ENCODE results near the gene FIGLA.

Gene FIGLA

GRCh38 chr2:70771446-70771845 lies 19.0 kb downstream of the FIGLA start:
- no peak for DNase-seq

GRCh38 chr2:70769450-70769849 lies 21.0 kb downstream of the FIGLA start:
- no peak for DNase-seq

GRCh38 chr2:70768590-70769085 lies 21.8 kb downstream of the FIGLA start:
- no peak for DNase-seq

GRCh38 chr2:70767699-70768589 lies 22.5 kb downstream of the FIGLA start, which contains the start of gene ADD2:
TSS of gene ADD2 (minus strand) at chr2:70768200. CDS start at chr2:70706408, 61,792 bp downstream.
- DNase-seq = peak; percentile 41

GRCh38 chr2:70767079-70767698 lies 23.3 kb downstream of the FIGLA start:
- peak; percentile 33 for DNase-seq

GRCh38 chr2:70766357-70767078 lies 23.9 kb downstream of the FIGLA start:
- DNase-seq = no peak

- no peak for DNase-seq
Measured at GRCh38 chr2:70765507-70765906, 24.9 kb downstream of the FIGLA start.

GRCh38 chr2:70759446-70759845 lies 31.0 kb downstream of the FIGLA start:
- no peak for DNase-seq

- DNase-seq = no peak
Measured at GRCh38 chr2:70757966-70758365, 32.5 kb downstream of the FIGLA start.

GRCh38 chr2:70757360-70757759 lies 33.1 kb downstream of the FIGLA start:
- DNase-seq = no peak

GRCh38 chr2:70756128-70756527 lies 34.3 kb downstream of the FIGLA start:
- DNase-seq = no peak

GRCh38 chr2:70753902-70754301 lies 36.5 kb downstream of the FIGLA start:
- DNase-seq = peak; percentile 28

GRCh38 chr2:70753031-70753430 lies 37.4 kb downstream of the FIGLA start:
- DNase-seq = no peak

- no peak for DNase-seq
Measured at GRCh38 chr2:70752396-70752795, 38.0 kb downstream of the FIGLA start.

- no peak for DNase-seq
Measured at GRCh38 chr2:70751881-70752280, 38.6 kb downstream of the FIGLA start.

GRCh38 chr2:70750320-70750719 lies 40.1 kb downstream of the FIGLA start:
- DNase-seq = no peak

- no peak for DNase-seq
Measured at GRCh38 chr2:70748002-70748784, 42.2 kb downstream of the FIGLA start.

- no peak for DNase-seq
Measured at GRCh38 chr2:70747284-70747683, 43.2 kb downstream of the FIGLA start.

- DNase-seq = peak; percentile 75
Measured at GRCh38 chr2:70746094-70746974, 44.1 kb downstream of the FIGLA start.

GRCh38 chr2:70745276-70745825 lies 45.1 kb downstream of the FIGLA start:
- DNase-seq = no peak

GRCh38 chr2:70744397-70744796 lies 46.0 kb downstream of the FIGLA start:
- no peak for DNase-seq
